Coronary artery (tissue), 2 donors: ENCODE measurements around the gene LMAN2.
"Not testable (repeated sequence)": the region's sequence is repeated elsewhere in the genome, so short reads cannot be mapped to it uniquely, and the experiment has no call there.

Experiments used
- DNase-seq: peaks from one replicate; pipeline ENCODE4 v3.0.0-alpha.2; 2017; ENCODE audit warnings: low spot score
- H3K27ac ChIP-seq, 2 donors: fragments of 200-600 bp; sonication (generic); one replicate each; pipeline ENCODE4 v1.5.1; 2016 to 2019
- H3K4me3 ChIP-seq: fragments of 200-600 bp; sonication (generic); 2 replicates; pipeline ENCODE4 v1.5.1; 2016; ENCODE audit warnings: mild to moderate bottlenecking, moderate library complexity
- CTCF ChIP-seq: fragments of 200-600 bp; sonication (generic); IDR thresholded peaks from one replicate; pipeline ENCODE4 v1.5.1; 2019; ENCODE audit warnings: antibody characterized with exemption

LMAN2 gene

DNA sequence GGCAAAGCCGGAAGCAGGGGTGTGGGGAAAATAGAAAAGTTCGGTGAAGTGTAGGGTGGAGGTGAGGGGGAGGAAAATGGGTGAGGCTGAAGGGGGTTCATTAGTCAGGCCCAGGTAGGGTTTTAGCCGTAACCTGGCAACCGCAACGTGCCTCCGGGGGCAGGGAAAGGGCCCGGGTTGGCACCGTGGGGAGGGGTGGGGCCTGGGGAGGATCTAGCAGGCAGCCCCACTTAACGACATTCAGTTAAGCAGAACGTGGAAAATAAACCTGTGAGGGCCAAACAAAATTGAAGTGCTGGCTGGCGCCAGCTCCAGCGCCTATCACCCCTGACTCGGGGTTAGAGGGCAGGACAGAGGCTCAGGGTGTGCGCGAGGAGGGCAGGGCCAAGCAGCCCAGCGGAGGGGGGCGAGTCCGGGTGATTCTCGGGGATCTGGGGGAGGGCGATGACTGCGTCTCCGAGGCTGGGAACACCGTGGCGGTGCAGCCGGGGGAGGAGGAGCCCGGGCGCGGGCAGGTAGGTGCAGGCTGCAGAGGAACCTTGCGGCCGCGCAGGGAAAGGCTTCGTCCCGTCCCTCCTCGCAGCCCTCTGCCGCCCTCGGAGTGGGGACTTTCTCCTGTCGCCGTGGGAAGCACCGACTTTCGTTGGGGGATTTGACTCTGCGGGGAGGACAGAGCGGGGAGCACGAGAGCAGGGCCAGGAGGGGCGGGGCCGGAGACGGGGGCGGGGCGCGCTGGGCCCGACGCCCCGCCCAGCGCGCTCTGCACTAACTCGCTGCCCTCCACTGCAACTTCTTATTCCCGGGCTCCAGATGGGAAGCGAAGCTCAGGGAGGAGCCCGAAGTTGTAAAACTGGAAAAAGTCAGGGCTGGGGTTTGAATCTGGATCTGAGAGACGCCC, 11.4 kb upstream of the LMAN2 start:
- H3K27ac ChIP-seq = peak overlapping the region in 1 of 2 donors; percentile 1
- no peak for TF ChIP-seq CTCF
- peak overlapping the region; percentile 64 for H3K4me3 ChIP-seq
- no peak for DNase-seq

DNA sequence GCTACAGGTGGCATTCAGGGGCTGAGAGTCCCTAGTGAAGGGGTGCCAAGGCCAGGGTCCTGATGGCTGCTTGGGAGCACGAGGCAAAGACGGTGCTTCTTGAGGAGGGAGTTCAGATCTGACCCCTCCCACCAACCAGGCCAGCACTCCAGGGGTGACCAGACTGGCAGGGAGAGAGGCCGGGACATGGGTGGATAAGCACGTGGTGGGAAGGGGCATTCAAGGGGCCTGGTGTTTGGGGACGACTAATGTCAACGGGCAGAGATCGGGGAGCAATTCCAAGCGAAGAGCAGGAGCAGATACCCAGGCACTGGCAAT, 10.8 kb upstream of the LMAN2 start:
- no peak for TF ChIP-seq CTCF
- DNase-seq = no peak
- Histone ChIP-seq H3K4me3 (no peak overlapping the region), H3K27ac (no peak overlapping the region)

- TF ChIP-seq CTCF = no peak
- Histone ChIP-seq H3K27ac (no peak overlapping the region), H3K4me3 (no peak overlapping the region)
- no peak for DNase-seq
Observed at GRCh38 chr5:177361418-177362291, 10.2 kb upstream of the LMAN2 start.

GRCh38 chr5:177360740-177361139, 9.3 kb upstream of the LMAN2 start:
- H3K4me3 ChIP-seq, DNase-seq: not testable (repeated sequence)

GRCh38 chr5:177359860-177360259, 8.4 kb upstream of the LMAN2 start:
- no peak overlapping the region for H3K27ac ChIP-seq
- H3K4me3 ChIP-seq = no peak overlapping the region
- DNase-seq = no peak
- TF ChIP-seq CTCF = no peak

More at GRCh38 chr5:177360740-177361139, 9.3 kb upstream of the LMAN2 start:
- H3K27ac ChIP-seq = not testable (repeated sequence)

DNA sequence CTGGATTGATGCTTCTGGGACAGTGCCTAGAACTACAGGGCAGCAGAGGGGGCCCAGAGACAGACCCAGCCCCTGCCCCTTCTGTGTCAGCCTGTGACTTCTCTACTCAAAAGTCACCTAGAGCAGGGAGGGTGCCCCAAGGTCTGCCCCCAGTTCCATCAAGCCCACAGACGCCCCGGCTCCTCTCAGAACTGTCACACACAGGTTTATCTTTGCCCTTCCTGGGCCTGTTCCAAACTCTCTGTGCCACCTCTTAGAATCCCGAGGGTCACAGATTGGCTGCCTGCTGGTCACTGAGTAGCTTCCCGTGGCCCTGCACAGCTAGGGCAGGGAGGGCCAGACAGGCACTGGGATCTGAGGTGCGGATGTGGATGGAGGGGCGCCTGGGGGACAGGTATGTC, 8.0 kb upstream of the LMAN2 start:
- TF ChIP-seq CTCF = no peak
- Histone ChIP-seq H3K27ac (no peak overlapping the region), H3K4me3 (no peak overlapping the region)
- no peak for DNase-seq

GRCh38 chr5:177358370-177358819, 6.9 kb upstream of the LMAN2 start:
- TF ChIP-seq CTCF = no peak
- H3K4me3 ChIP-seq = peak overlapping the region; percentile 65
- H3K27ac ChIP-seq = peak overlapping the region in 1 of 2 donors; percentile 64
- no peak for DNase-seq
